ENCODE measurements around the gene LILRA5. TPM values are rescaled to one million over a fixed set of nuclear protein-coding genes. Genes with fewer than 3 reads are reported as not detected.
A peak's percentile ranks its signal among the peaks of the same experiment; 100 is the strongest.

LILRA5 gene
- total and polyA plus RNA-seq, 2 of the 4 experiments (the other 2 are of a cell fraction): not detected

DNA sequence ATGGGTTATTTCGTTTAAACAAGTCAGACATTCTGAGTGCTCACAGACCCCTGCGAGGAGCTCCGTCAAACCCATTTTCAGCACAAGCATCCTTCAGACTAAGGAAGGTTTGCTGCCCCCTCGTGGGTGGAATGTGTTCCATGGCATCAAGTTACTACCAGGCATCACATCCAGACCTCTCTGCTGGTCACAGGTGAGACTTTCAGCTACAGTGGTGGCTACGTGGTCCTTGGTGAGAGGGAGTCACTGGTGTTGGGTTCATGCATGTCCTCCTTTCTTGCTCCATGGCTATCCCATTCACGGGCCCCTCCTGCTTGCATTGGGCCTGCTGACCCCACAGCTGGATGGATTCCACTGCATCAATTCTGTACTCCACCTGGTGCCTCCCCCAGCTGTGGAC is 46.8 kb downstream of the LILRA5 start:
- intact Hi-C loops (cut with micrococcal nuclease): no loop called here
- DNase-seq (peak; percentile 59), ATAC-seq (ENCODE audit: low read depth) (peak; percentile 80)
- no peak overlapping the region for H4K5ac ChIP-seq (ENCODE audit: low read depth, low read length)
- H2BK5ac ChIP-seq (ENCODE audit: low read depth, low read length, poor library complexity, severe bottlenecking): no peak overlapping the region
- H3K27ac ChIP-seq (ENCODE audit: insufficient read depth, low read length): no peak overlapping the region
- H3K4ac ChIP-seq (ENCODE audit: low read depth, low read length): no peak overlapping the region
- no peak overlapping the region for H3K14ac ChIP-seq (replicated peaks; ENCODE audit: low read depth, low read length)
- H4K91ac ChIP-seq (ENCODE audit: insufficient read depth, low read depth, low read length): no peak overlapping the region
- no peaks in the 10 kb centered on the region for H4K20me1 ChIP-seq (ENCODE audit: insufficient read depth, low read length)
- H3K36me3 ChIP-seq (ENCODE audit: control insufficient read depth, insufficient read depth, low read length): no peaks in the 10 kb centered on the region
- peak; percentile 22; the same call in 1 of the 2 replicates for TF ChIP-seq SMC3 (IDR thresholded peaks at IDR 0.05; ENCODE audit: low read depth, low read length)
- TF ChIP-seq RFX5 (IDR thresholded peaks at IDR 0.05; ENCODE audit: low read depth, low read length): no peak
- TF ChIP-seq, protein P1, sequence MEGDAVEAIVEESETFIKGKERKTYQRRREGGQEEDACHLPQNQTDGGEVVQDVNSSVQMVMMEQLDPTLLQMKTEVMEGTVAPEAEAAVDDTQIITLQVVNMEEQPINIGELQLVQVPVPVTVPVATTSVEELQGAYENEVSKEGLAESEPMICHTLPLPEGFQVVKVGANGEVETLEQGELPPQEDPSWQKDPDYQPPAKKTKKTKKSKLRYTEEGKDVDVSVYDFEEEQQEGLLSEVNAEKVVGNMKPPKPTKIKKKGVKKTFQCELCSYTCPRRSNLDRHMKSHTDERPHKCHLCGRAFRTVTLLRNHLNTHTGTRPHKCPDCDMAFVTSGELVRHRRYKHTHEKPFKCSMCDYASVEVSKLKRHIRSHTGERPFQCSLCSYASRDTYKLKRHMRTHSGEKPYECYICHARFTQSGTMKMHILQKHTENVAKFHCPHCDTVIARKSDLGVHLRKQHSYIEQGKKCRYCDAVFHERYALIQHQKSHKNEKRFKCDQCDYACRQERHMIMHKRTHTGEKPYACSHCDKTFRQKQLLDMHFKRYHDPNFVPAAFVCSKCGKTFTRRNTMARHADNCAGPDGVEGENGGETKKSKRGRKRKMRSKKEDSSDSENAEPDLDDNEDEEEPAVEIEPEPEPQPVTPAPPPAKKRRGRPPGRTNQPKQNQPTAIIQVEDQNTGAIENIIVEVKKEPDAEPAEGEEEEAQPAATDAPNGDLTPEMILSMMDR (conservative IDR thresholded peaks at IDR 0.05; ENCODE audit: low read depth, low read length): peak; percentile 50
- peak; percentile 27; the same call in 1 of the 2 replicates for TF ChIP-seq RAD21 (IDR thresholded peaks at IDR 0.05; ENCODE audit: low read length)
- no peak overlapping the region for H2AFZ ChIP-seq (replicated peaks; ENCODE audit: low read length, poor library complexity)
- no peak overlapping the region for H3K23ac ChIP-seq (ENCODE audit: low read depth, low read length)
- H3K9ac ChIP-seq (ENCODE audit: low read depth, low read length): no peak overlapping the region
- no peak overlapping the region for H3K56ac ChIP-seq (ENCODE audit: extremely low read depth, insufficient read depth, low read length)
- H4K8ac ChIP-seq (ENCODE audit: low read depth in 2 of 2, low read length in 2 of 2): no peak overlapping the region
- WGBS, 2 experiments (ENCODE audit: extremely low coverage in 2 of 2, insufficient read length in 1 of 2): no CpG with 5 or more reads among the region's 6 CpGs
- H3K4me1 ChIP-seq (ENCODE audit: control insufficient read depth, insufficient read depth, low read length): no peaks in the 10 kb centered on the region
- dilution Hi-C loops (cut with HindIII; ENCODE audit: low sequenced_read_pairs, unreplicated experiment): no loop called here
- no peaks in the 10 kb centered on the region for H3K9me1 ChIP-seq (ENCODE audit: insufficient read depth, low read length)
- H3K9me3 ChIP-seq (ENCODE audit: control insufficient read depth, insufficient read depth, low read length): no peaks in the 10 kb centered on the region
- H2BK120ac ChIP-seq (ENCODE audit: low read depth, low read length): no peak overlapping the region
- in situ Hi-C loops (cut with MboI; ENCODE audit: low sequenced_read_pairs): no loop called here
- H2AK9ac ChIP-seq (replicated peaks; ENCODE audit: low read depth, low read length, poor library complexity): no peak overlapping the region
- POLR2A ChIA-PET (ENCODE audit: unreplicated experiment): no interaction called here
- H3K18ac ChIP-seq (ENCODE audit: low read depth, low read length): no peak overlapping the region
- H3K27me3 ChIP-seq (ENCODE audit: control insufficient read depth, insufficient read depth, low read length): no peaks in the 10 kb centered on the region
- H2BK20ac ChIP-seq (ENCODE audit: low read depth, low read length): no peak overlapping the region
- no peak overlapping the region for H3K4me2 ChIP-seq (ENCODE audit: low read depth, low read length)
- no peak overlapping the region for H2AK5ac ChIP-seq (ENCODE audit: low read depth, low read length)
- H3K79me1 ChIP-seq (ENCODE audit: low read depth in 1 of 2, low read length in 2 of 2): no peaks in the 10 kb centered on the region
- no peak overlapping the region for H3K4me3 ChIP-seq (ENCODE audit: insufficient read depth, low read depth, low read length)
- no TSS peak for BruUV-seq (replicated peaks)
- H2BK15ac ChIP-seq (ENCODE audit: low read depth, low read length): no peak overlapping the region
- CTCF ChIA-PET: interaction anchor here (0.6 to 0.9 kb wide), 2 partner anchors 76 to 1565 kb away, joined by 3 read pairs; partner anchors contain the start of gene MBOAT7

All from IMR-90 (cell line).